NCI-H1417 treated with DMSO at 0.1 percent for 48 hours (cell line): ENCODE measurements around the gene ADAM29.
"Not testable (repeated sequence)": the region's sequence is repeated elsewhere in the genome, so short reads cannot be mapped to it uniquely, and the experiment has no call there.

Experiments
- DNase-seq: peaks from one replicate; lab custom pipeline; 2025; lab: John Stamatoyannopoulos, UW

Gene ADAM29

GRCh38 chr4:174948826-174949225, 30.7 kb downstream of the ADAM29 start:
- no peak for DNase-seq

- no peak for DNase-seq
Measured at GRCh38 chr4:174972911-174973310, 54.8 kb downstream of the ADAM29 start.

GRCh38 chr4:174973336-174973735, 55.2 kb downstream of the ADAM29 start:
- no peak for DNase-seq

- no peak for DNase-seq
Measured at GRCh38 chr4:174983128-174983750, 65.1 kb downstream of the ADAM29 start.

GRCh38 chr4:174983870-174984269, 65.7 kb downstream of the ADAM29 start:
- not testable (repeated sequence) for DNase-seq

GRCh38 chr4:174989791-174990190, 71.6 kb downstream of the ADAM29 start:
- DNase-seq = no peak

- DNase-seq = no peak
Measured at GRCh38 chr4:174993916-174994315, 75.8 kb downstream of the ADAM29 start.

GRCh38 chr4:174996079-174996478, 77.9 kb downstream of the ADAM29 start:
- no peak for DNase-seq

GRCh38 chr4:174999407-174999806, 81.2 kb downstream of the ADAM29 start:
- no peak for DNase-seq

- no peak for DNase-seq
Measured at GRCh38 chr4:175017751-175018150, 99.6 kb downstream of the ADAM29 start.

GRCh38 chr4:175019447-175019846, 101.3 kb downstream of the ADAM29 start:
- not testable (repeated sequence) for DNase-seq
